ENCODE data around the gene CGREF1.

The CGREF1 gene

DNA sequence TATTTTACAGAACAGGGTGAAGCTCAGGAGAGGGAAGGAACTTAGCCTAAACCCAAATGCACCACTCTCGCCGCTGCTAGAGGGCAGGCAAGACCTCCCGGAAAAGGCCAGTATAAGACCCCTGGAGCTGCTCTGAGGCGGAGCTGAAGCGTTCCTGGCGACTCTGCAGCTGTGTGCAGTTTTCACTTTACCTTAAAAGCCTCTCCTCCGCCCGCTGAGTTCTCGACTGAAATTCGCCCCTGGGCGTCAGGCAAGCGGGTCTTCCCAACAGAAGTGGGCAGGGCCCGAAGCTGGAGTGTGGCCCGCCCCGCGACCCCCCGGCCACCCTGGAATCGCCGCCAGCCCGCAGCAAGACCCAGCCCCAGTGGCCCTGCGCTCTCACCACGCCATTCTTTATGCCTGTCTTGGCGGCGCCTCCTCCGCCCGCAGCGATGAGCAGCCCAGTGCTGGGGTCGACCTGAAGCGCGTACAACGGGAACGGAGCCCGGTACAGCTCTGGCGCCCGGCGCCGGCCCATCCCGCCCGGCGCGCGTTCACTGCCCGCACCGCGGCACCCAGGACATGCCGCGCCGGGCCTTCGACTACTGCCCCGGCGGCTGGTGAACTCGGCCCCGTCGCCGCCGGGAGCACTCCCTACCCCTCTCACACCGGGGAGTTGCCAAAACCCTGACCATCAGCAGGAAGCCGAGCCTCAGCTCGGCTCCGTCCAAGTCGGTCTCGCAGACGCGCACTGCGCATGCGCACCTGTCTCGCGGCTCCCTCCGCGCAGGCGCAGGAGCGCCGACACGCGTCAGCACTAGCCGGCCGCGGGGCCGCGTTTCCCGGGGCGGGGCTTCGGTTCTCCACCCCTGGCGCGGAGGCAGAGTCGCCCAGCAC lies 15.2 kb upstream of the CGREF1 start, which contains the start of gene PREB (continued):
- TF ChIP-seq, protein P1, sequence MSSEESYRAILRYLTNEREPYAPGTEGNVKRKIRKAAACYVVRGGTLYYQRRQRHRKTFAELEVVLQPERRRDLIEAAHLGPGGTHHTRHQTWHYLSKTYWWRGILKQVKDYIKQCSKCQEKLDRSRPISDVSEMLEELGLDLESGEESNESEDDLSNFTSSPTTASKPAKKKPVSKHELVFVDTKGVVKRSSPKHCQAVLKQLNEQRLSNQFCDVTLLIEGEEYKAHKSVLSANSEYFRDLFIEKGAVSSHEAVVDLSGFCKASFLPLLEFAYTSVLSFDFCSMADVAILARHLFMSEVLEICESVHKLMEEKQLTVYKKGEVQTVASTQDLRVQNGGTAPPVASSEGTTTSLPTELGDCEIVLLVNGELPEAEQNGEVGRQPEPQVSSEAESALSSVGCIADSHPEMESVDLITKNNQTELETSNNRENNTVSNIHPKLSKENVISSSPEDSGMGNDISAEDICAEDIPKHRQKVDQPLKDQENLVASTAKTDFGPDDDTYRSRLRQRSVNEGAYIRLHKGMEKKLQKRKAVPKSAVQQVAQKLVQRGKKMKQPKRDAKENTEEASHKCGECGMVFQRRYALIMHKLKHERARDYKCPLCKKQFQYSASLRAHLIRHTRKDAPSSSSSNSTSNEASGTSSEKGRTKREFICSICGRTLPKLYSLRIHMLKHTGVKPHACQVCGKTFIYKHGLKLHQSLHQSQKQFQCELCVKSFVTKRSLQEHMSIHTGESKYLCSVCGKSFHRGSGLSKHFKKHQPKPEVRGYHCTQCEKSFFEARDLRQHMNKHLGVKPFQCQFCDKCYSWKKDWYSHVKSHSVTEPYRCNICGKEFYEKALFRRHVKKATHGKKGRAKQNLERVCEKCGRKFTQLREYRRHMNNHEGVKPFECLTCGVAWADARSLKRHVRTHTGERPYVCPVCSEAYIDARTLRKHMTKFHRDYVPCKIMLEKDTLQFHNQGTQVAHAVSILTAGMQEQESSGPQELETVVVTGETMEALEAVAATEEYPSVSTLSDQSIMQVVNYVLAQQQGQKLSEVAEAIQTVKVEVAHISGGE (tag by site-specific recombination; conservative IDR thresholded peaks at IDR 0.05; ENCODE audit: low read depth) = no peak
- TF ChIP-seq GLIS2 (tag by site-specific recombination; IDR thresholded peaks at IDR 0.05) = peak; percentile 75
- no peak for TF ChIP-seq ZNF843 (tag by site-specific recombination; IDR thresholded peaks at IDR 0.05)
- no peak for TF ChIP-seq ZNF621 (tag by site-specific recombination; IDR thresholded peaks at IDR 0.05)
- no peak for TF ChIP-seq ZNF175 (tag by site-specific recombination; IDR thresholded peaks at IDR 0.05)
- no peak for TF ChIP-seq SCRT1 (tag by site-specific recombination; IDR thresholded peaks at IDR 0.05; ENCODE audit: borderline replicate concordance)
- no peak for TF ChIP-seq ZSCAN18 (tag by site-specific recombination; IDR thresholded peaks at IDR 0.05)
- peak; percentile 65 for TF ChIP-seq SP2 (tag by site-specific recombination; IDR thresholded peaks at IDR 0.05)
- TF ChIP-seq, protein P2, sequence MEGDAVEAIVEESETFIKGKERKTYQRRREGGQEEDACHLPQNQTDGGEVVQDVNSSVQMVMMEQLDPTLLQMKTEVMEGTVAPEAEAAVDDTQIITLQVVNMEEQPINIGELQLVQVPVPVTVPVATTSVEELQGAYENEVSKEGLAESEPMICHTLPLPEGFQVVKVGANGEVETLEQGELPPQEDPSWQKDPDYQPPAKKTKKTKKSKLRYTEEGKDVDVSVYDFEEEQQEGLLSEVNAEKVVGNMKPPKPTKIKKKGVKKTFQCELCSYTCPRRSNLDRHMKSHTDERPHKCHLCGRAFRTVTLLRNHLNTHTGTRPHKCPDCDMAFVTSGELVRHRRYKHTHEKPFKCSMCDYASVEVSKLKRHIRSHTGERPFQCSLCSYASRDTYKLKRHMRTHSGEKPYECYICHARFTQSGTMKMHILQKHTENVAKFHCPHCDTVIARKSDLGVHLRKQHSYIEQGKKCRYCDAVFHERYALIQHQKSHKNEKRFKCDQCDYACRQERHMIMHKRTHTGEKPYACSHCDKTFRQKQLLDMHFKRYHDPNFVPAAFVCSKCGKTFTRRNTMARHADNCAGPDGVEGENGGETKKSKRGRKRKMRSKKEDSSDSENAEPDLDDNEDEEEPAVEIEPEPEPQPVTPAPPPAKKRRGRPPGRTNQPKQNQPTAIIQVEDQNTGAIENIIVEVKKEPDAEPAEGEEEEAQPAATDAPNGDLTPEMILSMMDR (tag by site-specific recombination; IDR thresholded peaks at IDR 0.05) = 0 out of 2 replicates have a peak, but pooled peaks have one; percentile 29
- no peak for TF ChIP-seq ZNF837 (tag by site-specific recombination; IDR thresholded peaks at IDR 0.05)
- TF ChIP-seq, protein P3, sequence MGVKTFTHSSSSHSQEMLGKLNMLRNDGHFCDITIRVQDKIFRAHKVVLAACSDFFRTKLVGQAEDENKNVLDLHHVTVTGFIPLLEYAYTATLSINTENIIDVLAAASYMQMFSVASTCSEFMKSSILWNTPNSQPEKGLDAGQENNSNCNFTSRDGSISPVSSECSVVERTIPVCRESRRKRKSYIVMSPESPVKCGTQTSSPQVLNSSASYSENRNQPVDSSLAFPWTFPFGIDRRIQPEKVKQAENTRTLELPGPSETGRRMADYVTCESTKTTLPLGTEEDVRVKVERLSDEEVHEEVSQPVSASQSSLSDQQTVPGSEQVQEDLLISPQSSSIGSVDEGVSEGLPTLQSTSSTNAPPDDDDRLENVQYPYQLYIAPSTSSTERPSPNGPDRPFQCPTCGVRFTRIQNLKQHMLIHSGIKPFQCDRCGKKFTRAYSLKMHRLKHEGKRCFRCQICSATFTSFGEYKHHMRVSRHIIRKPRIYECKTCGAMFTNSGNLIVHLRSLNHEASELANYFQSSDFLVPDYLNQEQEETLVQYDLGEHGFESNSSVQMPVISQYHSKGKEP (tag by site-specific recombination; IDR thresholded peaks at IDR 0.05) = no peak
- no peak for TF ChIP-seq TRIM28 (IDR thresholded peaks at IDR 0.05; ENCODE audit: borderline replicate concordance, low read length)
- TF ChIP-seq, protein P4, sequence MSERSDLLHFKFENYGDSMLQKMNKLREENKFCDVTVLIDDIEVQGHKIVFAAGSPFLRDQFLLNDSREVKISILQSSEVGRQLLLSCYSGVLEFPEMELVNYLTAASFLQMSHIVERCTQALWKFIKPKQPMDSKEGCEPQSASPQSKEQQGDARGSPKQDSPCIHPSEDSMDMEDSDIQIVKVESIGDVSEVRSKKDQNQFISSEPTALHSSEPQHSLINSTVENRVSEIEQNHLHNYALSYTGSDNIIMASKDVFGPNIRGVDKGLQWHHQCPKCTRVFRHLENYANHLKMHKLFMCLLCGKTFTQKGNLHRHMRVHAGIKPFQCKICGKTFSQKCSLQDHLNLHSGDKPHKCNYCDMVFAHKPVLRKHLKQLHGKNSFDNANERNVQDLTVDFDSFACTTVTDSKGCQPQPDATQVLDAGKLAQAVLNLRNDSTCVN (tag by site-specific recombination; optimal IDR thresholded peaks at IDR 0.05) = peak; percentile 87
- TF ChIP-seq ZNF777 (tag by site-specific recombination; IDR thresholded peaks at IDR 0.05; ENCODE audit: borderline replicate concordance) = no peak
- TF ChIP-seq ZNF549 (tag by site-specific recombination; IDR thresholded peaks at IDR 0.05) = no peak
- TF ChIP-seq ZBTB17 (tag by site-specific recombination; IDR thresholded peaks at IDR 0.05) = 0 out of 2 replicates have a peak, but pooled peaks have one; percentile 83
- no peak for TF ChIP-seq INSM2 (tag by site-specific recombination; IDR thresholded peaks at IDR 0.05)
- no peak for TF ChIP-seq ZNF112 (tag by site-specific recombination; IDR thresholded peaks at IDR 0.05)
- no peak for TF ChIP-seq HOXC10 (CRISPR knock-in tag; IDR thresholded peaks at IDR 0.05)
- TF ChIP-seq MEIS1 (CRISPR knock-in tag; IDR thresholded peaks at IDR 0.05; ENCODE audit: borderline replicate concordance) = no peak
- TF ChIP-seq ZNF2 (tag by site-specific recombination; IDR thresholded peaks at IDR 0.05) = no peak
- no peak for TF ChIP-seq WT1 (tag by site-specific recombination; IDR thresholded peaks at IDR 0.05)
- peak; percentile 44 for TF ChIP-seq ZIC2 (tag by site-specific recombination; IDR thresholded peaks at IDR 0.05)
- TF ChIP-seq PRDM4 (tag by site-specific recombination; IDR thresholded peaks at IDR 0.05) = no peak

All from HEK293 (cell line).